DMS 273 (cell line): ENCODE measurements around the gene TLCD2.
A peak's percentile ranks its signal among the peaks of the same experiment; 100 is the strongest.
"Not testable (repeated sequence)": the region's sequence is repeated elsewhere in the genome, so short reads cannot be mapped to it uniquely, and the experiment has no call there.

ENCODE experiments used
- DNase-seq: peaks from one replicate; lab custom pipeline; 2025; ENCODE audit not compliant: unreplicated experiment; lab: John Stamatoyannopoulos, UW

TLCD2 gene

DNA sequence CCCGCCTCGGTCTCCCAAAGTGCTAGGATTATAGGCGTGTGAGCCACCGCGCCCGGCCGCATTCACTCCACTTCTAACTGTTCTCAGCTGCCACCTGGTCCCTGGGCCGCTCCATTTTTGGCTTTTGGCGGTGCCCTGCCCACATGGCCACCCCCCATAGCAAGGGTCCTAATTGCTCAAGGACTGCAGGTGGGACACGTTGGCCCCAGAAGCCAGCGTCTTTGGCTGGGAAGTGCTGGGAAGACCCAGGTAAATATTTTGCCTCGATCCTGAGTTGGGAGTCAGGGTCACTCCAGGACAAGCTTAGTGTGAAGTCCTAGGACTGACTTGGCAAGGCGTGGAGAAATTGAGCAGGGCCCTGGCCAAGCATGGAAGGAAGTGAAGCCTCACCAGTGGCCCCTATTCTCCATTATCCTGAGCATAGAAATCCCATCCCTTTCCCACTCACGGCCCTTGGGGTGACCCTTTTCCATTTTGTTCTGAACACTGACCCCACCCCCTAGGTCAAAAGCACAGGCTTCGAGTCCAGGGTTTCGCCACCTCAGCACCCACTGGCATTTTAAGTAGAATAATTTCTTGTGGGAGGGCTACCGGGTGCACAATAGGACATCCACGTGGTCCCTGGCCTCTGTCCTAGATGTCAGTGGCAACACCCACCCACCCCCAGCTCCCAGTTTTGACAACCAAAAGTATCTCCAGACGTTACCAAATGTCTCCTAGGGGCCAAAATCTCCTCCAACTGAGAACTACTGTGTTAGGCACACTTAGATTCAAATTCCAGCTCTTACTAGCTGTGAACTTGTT, 8.4 kb upstream of the TLCD2 start:
- no peak for DNase-seq

DNA sequence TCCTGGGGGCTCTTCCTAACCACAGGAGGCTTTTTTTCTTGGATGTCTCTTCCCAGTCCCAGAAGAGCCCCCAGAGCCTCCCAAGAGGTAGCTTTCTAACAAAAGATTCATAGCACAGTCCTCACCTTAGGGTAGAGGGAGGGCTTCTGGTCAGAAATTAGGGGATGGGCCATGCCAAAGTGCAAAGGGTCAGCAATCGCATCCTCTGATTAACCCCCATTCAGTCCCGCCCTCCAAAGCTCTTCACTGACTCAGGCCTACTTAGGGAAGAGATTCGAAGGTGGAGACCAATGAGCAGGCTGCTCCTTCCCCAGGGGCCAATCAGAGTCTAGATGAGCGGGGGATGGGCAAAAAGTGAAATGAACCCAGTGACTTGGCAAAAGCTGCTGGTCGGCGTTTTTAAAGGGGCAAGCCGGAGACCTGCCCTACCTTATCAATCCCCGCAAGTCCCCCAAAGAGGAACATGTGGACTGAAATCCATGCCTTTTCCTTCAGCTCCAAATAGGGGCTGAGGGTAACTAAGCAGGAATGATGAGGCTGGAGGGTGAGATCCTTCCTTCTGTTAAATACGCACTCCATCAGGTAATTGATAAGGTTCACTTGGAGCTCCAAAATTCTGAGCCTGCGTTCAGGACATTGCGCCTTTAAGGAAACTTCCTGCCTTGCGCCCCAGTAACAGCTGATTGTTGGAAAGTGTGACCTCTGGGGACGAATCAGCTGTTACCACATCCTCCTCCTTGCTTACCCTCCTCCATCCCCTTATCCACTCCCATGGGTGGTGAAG, 6.9 kb upstream of the TLCD2 start:
- DNase-seq = peak; percentile 98

DNA sequence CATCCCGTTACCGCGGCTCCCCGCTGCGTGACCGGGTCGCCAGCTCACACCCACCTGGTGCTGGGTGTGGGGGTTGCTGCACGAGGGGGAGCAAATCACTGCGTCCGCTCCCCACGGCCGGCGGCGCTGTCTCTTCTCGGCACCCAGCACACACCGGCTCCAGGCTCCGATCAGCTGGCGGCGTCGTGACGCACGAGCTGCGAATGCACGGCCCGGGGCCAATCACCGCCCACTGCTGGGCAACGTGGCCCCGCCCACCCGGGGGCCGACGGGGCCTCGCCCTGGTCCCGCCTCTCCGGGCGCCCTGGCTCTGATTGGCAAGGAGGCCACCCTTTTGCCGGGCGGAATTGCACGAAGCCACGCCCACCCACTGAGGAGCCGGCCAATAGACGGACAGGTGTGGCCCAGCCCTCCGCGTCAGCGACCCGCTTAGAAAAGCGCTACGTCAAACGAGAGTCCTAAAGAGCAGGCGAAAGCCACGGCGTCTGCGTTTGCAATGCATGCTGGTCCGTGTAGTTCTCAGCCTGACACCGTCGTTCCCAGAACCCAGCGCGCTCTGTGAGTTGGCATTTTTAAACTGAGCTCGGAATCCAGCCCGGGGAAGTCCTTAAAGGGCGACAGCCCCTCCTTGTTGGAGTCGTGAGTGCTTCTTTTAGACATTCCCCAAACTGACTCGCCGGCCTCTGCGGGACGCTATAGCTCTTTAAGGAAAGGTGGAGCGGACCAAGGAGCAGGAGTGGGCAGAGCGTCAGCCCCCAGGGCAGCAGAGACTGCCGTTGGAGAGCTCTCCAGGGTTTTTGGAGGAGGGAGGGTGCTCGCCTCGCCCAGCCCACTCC, 6.1 kb upstream of the TLCD2 start:
- DNase-seq = peak; percentile 99

GRCh38 chr17:1715803-1716075, 5.6 kb upstream of the TLCD2 start:
- DNase-seq = no peak

GRCh38 chr17:1714980-1715802, 5.0 kb upstream of the TLCD2 start:
- DNase-seq = peak; percentile 70

- DNase-seq = peak; percentile 93
Observed at GRCh38 chr17:1714427-1714979, 4.3 kb upstream of the TLCD2 start.

- DNase-seq = peak; percentile 71
Observed at GRCh38 chr17:1713878-1714426, 3.8 kb upstream of the TLCD2 start.

GRCh38 chr17:1713160-1713877, 3.1 kb upstream of the TLCD2 start:
- no peak for DNase-seq

DNA sequence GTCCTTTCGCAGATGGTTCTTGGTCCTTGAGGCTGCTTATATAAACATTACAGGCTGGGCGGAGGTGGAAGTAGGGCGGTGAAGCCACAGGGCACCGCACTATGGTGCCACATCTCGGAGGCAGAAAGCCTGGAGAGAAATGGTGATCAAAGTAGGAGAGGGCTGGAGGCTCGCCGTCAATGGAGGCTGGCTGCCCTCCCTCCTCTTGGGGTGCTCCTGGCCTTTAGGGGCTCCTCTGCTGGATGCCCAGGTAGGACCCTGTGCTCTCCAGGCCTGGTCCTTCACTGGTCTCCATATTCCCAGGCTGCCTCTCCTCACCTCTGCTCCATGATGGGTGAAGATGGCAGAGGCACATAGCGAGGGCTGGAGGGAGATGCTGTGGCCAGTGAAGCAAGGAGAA, 2.1 kb upstream of the TLCD2 start:
- no peak for DNase-seq

DNA sequence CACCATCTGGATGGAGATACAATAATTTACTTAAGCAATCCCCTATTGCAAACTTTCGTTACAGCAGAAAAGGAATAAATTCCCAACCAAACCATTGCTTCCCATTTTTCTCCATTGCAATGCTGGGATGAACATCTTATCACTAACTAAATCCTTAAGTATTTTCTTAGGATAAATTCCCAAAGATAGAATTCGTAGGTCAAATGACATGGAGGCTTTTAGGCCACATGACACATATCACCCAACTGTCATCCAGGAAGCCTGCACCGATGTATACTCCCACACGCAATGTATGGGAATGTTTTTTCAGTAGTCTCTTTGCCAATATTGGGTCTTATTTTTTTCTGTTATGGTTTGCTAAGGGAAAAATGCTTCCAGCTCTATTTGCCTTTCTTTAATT, 1.6 kb upstream of the TLCD2 start:
- DNase-seq = no peak

DNA sequence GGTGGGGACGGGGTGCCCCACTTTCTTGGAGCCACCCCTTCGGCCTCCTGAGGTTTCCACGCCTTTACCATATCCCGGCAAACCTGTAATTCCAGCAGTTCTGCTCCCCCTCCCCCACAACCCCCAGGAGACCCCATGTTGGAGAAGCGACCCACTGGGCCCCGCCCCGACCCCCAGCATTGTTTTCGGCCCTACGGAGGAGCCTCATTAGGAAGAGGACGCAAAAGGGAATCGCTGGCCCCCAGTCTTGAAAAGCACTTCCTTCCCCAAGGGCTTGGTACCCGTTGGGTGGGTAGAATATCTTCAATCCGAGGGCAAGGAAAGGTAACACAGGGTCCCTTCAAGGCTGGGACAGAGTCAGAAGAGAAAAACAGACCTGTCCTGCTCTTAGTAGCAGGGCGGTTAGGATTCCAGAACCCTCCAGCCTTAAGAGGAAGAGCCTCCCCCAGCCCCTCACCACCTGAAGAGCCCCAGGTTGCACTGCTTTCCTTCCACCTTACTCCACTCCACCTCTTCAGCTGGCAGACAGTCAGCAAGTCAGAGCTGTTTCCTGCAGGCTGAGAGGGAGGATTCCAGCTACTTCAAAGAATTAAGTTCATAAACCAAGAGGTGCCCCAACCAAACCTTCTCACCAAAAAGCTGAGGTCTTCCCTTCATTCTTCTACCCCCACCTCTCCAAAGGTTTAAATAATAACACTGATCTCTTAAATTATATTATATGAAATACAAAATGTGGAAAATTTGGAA, 803 bp upstream of the TLCD2 start:
- DNase-seq = no peak

GRCh38 chr17:1709403-1709951, 700 bp downstream of the TLCD2 start:
- DNase-seq = no peak

- DNase-seq = not testable (repeated sequence)
Observed at GRCh38 chr17:1708791-1709346, 1.3 kb downstream of the TLCD2 start.

DNA sequence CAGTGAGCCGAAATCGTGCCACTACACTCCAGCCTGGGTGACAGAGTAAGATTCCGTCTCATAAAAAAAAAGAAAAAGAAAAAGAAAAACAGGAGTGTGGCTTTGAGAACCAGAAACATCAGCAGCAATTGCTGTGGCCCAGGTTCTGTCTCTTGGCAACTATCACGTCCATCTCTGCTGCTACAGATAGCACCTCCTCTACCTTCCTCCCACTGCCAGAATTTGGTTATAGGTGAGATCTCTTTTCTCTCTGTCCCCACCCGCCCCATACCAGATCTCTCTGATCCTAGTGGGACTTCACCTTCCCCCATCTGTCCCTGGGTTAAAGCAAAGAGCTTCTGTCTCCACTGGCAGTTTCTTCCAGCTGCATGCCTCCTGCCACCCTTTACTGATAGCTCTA, 3.1 kb downstream of the TLCD2 start:
- no peak for DNase-seq

DNA sequence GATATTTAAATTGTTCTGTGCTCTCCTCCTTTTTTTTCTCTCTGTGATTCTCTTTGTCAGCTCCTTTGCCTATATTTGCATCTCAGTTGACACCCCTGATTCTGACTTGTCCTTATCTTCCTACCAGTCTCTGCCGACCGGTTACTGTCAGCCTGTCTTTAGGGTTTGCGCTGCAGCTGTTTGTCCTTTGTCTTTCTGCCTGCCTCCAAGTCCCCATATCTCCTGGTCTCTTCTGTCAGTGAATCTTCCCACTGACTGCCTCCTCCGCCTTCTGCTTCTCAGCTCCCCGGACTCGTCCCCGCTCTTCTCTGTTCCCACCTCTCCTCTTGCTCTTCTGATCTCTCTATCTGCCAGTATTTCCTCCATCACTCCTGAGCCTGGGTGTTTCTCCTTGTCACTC, 5.2 kb downstream of the TLCD2 start:
- DNase-seq = no peak

DNA sequence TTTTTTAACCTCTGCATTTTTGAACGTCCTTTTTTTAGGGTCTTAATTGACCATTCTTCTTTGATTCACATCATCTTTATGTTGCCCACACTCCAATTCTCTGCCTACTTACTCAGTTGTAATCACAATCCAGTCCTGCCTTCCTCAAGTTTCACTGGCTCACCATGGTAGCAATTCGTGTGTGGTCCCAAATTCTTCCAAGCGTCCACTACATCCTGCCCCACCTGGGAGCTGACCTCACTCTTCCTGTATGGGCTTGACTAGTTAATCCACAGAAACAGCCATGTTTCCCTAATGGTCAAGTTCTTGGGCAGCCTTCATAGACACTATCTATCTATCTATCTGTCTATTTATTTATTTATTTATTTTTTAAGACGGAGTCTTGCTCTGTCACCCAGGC, 7.1 kb downstream of the TLCD2 start:
- DNase-seq = no peak

- DNase-seq = not testable (repeated sequence)
Observed at GRCh38 chr17:1699891-1700290, 10.3 kb downstream of the TLCD2 start.

GRCh38 chr17:1697681-1698080, 12.5 kb downstream of the TLCD2 start:
- DNase-seq = no peak
